ENCODE results near the gene CRACDL.
A peak's percentile ranks its signal among the peaks of the same experiment; 100 is the strongest.

Gene CRACDL

DNA sequence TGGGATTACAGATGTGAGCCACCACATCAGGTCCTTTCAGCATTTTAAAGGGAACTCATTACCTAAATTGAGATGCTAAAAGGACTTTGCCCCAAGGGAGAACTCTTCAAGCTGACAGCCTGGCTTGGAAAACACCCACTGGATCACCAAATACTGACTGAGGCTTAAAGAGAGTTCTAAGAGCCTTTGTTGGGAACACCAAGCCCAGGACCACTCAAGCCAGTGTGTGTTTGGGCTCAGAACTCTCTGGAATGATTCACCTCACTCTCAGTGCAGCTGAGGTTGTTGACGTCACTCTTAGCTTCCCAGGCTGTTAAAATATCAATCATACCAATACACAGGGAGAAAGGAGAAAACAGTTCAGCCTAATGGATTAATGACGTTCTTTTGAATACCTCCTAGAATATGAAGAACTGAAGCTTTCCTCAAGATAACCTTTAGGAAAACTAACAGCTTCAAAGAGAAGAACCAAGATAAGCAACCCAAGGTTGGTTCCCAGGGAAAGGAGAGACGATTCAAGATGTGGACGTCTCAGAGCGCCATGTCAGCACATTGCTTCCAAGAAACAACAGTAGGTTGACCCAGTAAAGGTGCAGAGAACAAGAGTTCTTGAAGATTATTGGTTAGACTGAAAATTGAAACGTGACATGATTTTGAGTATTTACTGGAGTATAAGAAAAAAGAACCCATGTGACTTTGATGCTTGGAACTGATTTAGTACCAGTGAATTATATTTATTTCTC, 157.1 kb downstream of the CRACDL start:
- DNase-seq (ENCODE audit: low read depth in 1 of 2, low spot score in 1 of 2): no peak

DNA sequence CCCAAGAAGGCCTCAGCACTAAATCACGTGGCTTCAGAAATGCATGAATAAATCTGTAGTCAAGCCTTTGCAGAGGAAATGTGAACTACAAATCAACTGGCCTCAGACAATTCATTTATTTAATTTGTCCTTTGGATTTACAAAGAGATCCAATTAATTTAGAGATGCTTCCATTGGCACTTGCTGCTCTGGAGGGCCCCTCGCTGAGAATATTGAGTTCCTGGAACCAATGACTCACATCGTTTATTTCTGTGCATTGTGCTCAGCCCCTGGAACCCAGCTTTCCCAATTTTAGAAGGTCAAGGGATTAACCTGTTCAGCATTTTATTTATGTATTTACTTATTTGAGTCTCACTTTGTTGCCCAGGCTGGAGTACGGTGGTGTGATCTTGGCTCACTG, 157.9 kb downstream of the CRACDL start:
- no peak for DNase-seq (ENCODE audit: low read depth in 1 of 2, low spot score in 1 of 2)

DNA sequence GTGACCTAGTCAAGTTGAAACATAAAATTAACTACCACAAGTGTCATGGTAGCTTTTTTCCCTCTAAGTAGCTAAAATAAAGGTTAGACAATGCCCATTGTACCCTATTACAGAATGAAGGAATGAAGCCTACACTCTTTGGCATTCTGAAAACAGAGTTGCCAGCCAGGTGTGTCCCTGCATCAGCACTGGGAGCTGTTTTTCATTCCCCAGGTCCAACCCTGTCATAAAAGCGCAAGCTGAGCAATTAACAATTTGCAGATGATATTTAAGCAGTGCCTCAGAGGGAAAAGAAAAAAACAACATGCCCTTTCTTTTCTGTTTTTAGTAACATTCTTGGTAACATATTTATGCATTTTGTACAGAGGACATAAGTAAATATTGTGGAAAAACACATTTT, 158.3 kb downstream of the CRACDL start:
- no peak for DNase-seq (ENCODE audit: low read depth in 1 of 2, low spot score in 1 of 2)

DNA sequence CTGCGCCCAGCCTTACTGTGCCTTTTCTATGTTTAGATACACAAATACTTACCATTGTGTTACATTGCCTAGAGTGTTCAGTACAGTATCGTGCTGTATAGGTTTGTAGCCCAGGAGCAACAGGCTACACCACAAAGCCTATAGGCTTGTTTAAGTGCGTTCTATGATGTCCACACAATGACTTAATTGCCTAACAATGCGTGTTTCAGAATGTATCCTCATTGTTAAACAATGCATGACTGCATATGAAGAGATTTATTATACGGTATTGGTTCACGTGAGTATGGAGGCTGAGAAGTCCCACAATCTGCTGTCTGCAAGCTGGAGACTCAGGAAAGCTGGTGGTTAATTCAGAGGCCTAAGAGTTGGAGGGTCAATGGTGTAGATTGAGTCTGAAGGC, 158.9 kb downstream of the CRACDL start:
- no peak for DNase-seq (ENCODE audit: low read depth in 1 of 2, low spot score in 1 of 2)

DNA sequence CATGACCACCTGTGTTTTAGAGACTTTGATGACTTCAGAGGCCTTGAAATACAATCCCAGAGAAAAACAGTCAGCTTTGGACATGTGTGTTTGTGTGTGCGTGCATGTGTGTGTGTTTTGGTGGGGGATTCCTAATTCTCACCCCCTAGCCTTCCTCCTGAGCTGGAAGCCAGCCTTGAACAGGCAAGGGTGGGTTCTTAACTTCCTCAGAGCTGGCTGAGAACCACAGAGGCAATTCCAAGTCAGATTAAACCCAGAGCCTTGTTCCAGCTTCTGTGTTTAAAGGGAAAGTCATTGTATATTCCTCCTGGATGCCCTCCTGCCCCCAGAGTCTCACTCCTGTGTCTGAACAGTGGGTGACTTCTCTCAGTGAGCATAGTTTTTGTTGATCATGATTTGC, 159.9 kb downstream of the CRACDL start:
- no peak for DNase-seq (ENCODE audit: low read depth in 1 of 2, low spot score in 1 of 2)

DNA sequence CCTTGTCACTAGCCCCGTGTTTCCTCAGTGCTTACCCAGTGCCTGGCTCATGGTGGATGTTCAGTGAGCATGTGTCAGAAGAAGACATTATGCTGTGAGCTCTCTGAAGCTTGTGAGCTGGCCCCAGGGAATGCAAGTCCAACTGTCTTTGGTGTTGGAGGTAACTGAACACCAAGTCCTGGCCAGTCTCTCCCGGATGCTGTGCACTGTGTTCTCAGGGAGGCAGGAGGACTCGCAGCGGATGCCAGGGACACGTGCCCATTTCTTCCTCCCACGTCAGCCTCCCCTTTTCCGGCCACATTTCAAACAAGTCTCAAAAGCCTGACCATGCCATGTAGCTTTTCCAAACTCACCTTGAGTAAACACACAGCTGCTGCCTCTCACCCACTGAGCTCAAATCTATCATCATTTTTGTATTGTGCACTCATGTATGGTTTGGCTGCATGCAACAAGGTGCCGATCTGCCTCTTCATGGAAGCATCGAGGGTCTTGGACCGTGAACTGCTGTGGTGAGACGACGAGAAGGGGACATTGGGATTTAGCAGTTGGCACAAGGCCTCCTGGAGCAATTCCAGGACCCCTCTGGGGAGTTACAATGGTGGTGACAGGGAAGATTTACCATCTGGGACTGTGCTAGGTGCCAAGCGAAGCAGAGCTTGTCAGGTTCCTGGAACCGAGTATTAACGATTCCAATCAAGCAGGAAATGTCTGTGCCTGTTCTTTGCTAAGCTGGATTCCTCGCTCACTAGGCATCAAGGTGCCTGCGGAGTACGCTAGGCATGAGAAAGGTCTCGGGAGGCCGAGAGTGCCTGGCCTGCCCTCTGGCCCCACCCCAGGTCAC, 160.7 kb downstream of the CRACDL start:
- DNase-seq (ENCODE audit: low read depth in 1 of 2, low spot score in 1 of 2): no peak

DNA sequence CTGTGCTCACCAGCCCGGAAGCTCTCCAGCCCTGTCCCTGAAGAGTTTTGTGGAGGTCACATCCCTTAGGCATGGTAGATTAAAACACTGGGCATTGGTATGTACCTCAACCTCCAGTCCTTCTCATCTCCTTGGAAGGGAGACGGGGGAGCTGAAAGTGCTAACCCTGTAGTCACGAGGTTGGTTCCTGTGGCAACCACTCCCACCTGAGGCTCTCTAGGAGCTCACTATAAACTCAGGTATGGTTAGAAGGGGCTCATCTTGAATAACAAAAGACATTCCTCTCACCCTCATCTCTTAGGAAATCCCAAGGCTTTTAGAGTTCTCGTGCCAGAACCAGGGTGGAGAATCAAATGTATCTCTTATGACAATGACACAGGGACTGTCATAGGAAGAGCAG, 162.1 kb downstream of the CRACDL start:
- no peak for DNase-seq (ENCODE audit: low read depth in 1 of 2, low spot score in 1 of 2)

DNA sequence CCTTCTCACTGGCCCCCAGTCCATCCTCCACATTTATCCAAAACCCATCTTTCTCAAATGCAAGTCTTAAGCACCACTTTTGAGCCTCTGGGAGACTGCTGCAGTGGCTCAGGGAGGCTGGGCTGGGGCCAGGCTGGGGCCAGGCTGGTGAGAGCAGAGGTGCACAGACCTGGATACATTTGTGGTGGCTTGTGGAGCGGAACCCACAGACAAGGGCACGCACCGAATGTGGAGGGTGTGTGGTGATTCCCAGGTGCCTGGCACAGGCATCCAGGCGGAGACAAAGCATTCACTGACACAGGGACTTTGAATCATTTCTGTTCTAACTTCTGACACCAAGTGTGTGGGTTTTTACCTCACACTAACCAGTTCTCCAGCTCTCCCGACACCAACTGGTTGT, 162.9 kb downstream of the CRACDL start:
- DNase-seq (ENCODE audit: low read depth in 1 of 2, low spot score in 1 of 2): no peak

DNA sequence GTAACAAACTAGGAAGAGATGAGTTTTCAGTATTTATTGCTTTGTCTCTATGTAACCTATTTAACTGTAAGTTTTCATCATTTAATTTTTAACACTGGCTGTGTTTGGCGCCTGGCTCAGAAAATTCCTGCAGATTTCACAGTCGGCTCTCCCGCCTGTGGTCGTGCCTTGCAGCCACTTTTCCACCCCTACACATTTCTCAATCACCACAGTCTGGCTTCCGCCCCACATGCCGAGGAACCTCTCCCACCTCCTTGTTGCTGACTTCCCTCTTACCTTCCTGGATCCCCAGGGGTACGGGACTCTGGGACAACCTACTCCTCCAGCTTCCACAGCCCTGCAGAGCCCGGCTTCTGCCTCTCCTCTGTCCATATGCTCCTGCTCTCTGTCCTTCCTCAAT, 163.5 kb downstream of the CRACDL start:
- no peak for DNase-seq (ENCODE audit: low read depth in 1 of 2, low spot score in 1 of 2)

DNA sequence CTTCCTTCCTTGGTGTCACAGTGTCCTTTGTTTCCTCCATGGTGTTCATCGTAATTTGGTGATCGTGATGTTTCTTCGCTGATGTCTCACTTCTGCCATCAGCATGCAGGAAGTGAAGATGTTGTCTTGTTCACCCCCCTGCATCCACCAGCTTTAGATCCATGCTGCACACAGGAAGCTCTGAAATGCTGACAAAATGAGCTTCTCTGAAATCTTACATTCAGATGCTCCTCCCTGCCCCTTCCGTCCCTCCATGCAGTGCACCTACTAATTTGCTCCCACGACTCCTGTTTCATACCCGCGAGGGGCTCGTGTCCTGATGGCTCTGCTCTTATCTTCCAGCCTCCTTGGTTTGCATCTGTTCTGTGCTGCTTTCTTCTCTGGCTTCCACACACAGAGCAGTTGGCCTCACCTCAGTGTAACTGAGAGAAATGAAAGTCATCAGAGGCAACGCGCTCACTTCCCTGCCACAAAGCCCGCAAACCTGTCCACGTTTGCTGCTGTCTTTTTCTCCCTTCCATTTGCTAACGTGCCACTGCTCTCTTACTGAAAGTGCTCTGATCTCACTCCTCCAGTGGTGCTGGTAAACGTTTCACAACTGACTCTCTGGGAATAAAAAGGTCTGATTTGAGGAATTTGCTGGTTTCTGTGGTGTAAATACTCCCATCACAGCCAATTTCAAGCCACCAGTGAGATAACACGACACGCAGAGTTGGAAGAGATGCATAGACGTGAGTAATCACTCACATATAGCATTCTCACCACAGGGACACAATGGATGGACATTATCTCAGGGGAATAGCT, 164.1 kb downstream of the CRACDL start:
- peak in 1 of 2 donors; percentile 31 for DNase-seq (ENCODE audit: low read depth in 1 of 2, low spot score in 1 of 2)

DNA sequence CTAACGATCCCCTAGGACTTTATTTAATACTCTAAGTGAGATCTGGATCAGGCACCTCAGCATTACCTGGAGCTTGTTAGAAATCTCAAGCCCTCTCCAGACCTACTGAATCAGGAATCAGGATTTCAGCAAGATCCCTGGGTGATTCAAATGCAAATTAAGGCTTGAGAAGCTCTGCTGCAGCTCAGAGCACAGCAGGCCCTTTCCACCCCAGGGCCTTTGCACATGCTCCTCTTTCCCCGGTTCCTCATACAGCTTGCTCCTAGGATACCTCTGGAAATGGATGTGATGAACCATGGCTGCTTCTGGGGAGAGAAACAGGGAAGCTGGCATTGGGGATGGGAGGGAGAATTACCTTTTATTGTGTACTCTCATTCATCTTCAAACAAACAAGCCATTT, 164.8 kb downstream of the CRACDL start:
- DNase-seq (ENCODE audit: low read depth in 1 of 2, low spot score in 1 of 2): no peak

DNA sequence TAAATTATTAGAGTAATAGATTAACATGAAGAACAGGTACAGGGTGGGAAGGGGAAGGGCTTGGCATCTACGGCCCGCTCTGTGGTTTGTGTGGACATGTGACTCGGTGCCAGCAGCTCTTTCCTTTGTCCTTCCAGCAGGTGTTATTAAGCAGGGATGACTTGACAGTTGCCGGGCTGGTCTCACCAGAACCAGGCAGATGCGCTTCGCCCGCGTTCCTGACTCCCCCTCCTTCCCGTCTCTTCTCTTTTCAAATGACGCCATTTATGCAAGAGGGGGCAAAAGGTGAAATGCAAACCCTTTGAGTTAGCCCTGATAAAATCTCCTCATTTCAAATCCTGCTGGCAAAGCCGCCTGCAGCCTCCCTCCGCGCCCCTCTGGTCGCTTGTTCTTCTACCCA, 166.2 kb downstream of the CRACDL start:
- DNase-seq (ENCODE audit: low read depth in 1 of 2, low spot score in 1 of 2): no peak

DNA sequence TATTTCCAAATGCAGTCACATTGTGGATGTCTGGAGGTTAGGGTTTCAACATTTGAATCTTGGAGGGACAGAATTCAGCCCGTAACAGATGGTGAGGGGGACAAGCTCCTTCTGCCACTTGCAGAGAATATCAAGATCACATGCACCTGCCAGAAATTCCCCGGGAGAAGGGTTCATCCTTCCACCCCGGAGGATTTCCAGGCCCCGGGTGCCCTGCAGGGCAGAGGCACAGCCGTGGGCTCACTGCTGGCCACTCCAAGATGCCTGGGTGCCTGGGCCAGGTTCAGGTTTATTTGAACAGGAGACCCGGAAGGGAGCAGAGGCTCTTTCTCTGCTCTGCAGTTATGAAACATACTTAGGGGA, 166.9 kb downstream of the CRACDL start:
- no peak for DNase-seq (ENCODE audit: low read depth in 1 of 2, low spot score in 1 of 2)

DNA sequence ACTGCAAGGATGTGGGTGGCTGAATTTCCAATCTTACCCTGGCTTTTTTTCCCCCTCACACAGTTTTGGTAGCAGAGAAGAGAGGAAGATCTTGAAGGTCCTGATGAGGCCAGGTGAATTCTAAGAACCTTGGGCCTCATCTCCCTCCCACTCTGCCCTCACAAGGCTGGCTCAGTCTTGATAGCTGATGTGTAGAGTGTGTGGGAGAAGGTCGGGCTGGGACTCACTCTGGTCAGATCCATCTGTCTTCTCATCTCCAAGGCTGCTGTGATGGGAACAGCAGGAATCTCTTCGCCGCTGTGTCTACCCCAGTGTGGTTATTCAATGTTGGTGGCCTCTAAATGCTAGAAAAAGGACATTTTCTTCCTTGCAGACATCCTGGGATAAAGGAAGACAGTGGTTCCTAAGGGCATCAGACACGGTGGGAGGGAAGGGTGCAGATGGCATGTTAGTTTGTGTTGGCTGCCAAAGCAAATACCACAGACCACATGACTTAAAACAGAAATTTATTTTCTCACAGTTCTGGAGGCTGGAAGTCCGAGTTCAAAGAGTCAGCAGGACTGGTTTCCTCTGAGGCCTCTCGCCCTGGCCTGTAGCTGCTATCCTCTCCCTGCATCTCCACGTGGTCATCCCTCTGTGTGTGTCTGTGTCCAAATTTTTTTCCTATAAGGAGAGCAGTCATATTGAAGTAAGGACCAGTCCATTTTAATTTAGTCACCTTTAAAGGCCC, 167.5 kb downstream of the CRACDL start:
- no peak for DNase-seq (ENCODE audit: low read depth in 1 of 2, low spot score in 1 of 2)

DNA sequence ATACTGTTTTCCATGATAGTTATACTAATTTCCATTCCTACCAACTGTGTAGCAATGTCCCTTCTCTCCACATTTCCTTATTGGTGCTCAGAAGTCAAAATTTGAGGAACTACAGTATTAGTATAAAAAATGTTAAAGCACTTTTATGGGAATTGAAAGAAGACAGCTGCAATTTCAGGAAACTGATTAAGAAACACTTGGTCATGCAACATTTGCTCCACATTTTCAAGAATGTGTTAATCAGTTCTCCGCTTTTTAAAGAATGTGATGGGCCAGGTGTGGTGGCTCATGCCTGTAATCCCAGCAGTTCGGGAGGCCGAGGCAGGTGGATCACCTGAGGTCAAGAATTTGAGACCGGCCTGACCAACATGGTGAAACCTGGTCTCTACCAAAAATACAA, 171.5 kb downstream of the CRACDL start:
- DNase-seq (ENCODE audit: low read depth in 1 of 2, low spot score in 1 of 2): no peak

DNA sequence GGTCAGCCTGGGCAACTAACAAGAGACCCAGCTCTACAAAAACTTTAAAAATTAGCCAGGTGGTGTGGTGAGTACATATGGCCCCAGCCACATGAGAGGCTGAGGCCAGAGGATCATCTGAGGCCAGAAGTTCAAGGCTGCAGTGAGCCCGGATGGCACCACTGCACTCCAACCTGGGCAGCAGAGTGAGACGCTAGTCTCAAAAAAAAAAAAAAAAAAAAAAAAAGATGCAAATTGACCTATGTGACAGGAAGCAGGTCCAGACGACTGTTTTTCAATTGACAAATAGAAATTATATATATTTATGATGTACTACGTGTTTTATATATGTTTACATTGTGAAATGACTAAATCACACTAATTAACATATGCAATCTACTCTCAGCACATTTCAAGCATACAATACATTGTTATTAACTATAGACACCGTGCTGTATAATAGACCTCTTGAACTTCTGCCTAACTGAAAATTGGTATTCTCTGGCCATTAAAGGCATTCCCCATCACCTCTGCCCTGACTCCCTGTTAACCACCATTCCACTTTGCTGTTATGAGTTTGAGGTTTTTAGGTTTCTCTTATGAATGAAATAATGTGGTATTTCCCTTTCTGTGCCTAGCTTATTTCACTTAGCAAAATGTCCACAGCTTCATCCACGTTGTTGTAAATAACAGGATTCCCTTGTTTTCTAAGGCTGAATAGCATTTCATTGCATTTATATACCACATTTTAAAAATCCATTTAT, 172.6 kb downstream of the CRACDL start:
- no peak for DNase-seq (ENCODE audit: low read depth in 1 of 2, low spot score in 1 of 2)

DNA sequence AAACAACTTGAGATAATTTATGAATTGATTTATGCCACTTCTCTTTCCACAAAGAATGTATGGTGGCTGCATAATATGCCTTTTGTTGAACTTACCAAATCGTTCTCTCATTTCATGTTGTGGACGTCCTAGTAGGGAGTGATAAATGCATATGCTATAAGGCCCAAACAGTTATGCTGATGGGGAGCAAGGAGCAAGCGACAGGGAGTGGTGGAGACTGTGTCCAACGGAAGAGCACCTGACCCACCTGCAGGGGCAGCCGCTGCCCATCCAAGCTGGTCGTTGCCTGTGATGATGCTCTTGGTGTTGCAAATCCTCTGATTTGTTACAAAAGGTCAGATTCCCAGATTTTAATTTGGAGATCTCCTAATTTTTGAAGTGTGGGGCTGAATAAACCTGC, 174.1 kb downstream of the CRACDL start:
- no peak for DNase-seq (ENCODE audit: low read depth in 1 of 2, low spot score in 1 of 2)

DNA sequence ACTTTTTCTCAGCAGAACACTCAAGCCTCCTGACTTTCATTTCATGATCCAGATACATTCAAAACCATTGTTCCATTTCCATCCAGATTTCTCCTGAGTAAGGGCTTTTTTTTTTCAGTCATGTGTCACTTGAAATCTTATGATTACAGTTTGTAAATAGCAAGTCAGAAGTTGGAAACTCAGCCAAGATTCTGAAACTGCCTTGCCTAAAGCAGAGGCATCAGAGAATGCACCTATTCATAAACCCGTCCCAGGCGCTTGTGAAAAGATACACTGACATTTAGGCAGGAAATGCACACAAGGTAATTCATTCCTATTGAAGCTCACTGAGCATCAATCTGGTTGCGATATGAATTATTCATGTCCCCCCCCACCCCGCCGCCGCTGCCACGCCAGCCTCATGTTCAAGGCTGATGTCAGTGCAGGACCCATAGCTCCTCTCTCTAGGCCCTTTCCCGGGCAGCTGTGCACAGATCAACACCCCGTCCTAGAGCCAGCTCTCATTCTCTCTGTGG, 174.7 kb downstream of the CRACDL start:
- DNase-seq (ENCODE audit: low read depth in 1 of 2, low spot score in 1 of 2): peak; percentile 38 to 44

DNA sequence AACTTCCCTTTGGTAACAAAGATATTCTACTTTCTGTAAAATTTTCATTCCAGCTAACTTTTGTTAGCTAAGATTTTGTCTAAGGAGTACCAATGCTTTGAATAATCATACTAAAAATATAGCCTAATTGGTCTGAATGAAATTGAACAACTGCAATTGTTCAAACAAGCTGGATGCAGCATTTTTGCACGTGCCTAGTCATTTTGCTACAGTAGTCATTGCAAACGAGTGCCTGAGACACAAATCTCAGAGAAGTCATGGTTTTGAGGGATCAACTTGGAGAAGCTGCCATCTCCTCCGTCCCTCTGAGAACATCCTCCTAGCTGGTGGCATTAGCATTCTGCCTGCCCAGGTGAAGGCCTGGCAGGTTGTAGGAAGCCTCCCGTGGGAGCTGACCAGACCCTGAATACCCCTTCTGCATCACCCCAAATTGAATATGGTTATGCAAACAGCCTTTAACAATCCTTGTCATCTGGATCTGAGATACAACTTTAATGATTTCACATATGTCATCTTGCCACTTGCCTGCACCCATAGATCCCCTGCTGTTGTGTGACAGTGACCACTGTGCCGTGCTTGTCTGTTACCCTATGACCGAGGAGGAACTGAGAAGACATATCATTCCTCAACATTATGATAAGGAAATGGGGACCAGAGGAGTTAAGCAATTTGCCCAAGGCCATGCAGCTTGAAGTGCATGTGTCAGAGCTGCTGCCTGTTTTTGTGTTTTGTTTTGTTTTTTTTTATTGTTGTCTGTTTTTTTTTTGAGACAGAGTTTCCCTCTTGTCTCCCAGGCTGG, 176.0 kb downstream of the CRACDL start:
- DNase-seq (ENCODE audit: low read depth in 1 of 2, low spot score in 1 of 2): no peak

DNA sequence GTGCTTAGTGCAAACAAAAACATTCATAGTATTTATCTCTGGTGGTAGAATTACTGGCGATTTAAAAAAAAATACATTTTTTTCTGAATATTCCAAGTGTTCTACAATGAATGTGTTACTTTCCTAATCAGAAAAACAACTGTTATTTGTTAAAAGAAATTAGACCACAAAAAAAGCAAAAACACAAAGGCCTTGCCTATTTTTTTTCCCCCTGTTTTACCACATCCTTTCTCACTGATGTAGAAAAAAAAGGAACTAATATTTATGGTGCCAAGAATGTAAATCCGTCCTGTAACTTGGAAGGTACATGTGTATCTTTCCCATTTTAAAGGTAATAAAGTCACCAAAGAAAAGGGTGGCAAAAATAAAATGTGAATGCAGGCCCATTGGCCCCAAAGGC, 176.7 kb downstream of the CRACDL start:
- no peak for DNase-seq (ENCODE audit: low read depth in 1 of 2, low spot score in 1 of 2)
